Nephron (organoid): Measurements from ENCODE around the gene DOCK1.

Experiments
- H3K27ac Mint-ChIP-seq, 3 experiments: 2 replicates each; pipeline ENCODE4 v1.8.0; 2020; ENCODE audit warnings: mixed read lengths in 3 of 3, mild to moderate bottlenecking in 2 of 3, moderate library complexity in 1 of 3
- H3K27me3 Mint-ChIP-seq: 2 replicates; pipeline ENCODE4 v1.8.0; 2021; ENCODE audit warnings: low read depth, mild to moderate bottlenecking, moderate library complexity, mixed read lengths
- H3K36me3 Mint-ChIP-seq: 2 replicates; pipeline ENCODE4 v1.8.0; 2020; ENCODE audit warnings: low read depth, mixed read lengths
- H3K4me1 Mint-ChIP-seq: 2 replicates; pipeline ENCODE4 v1.8.0; 2020; ENCODE audit warnings: mixed read lengths
- H3K4me3 Mint-ChIP-seq, 3 experiments: 2 replicates each; pipeline ENCODE4 v1.8.0; 2020; ENCODE audit warnings: mild to moderate bottlenecking in 3 of 3, mixed read lengths in 3 of 3, moderate library complexity in 2 of 3
- H3K9me3 Mint-ChIP-seq: 2 replicates; pipeline ENCODE4 v1.8.0; 2020; ENCODE audit warnings: mixed read lengths
- CTCF ChIP-seq, 3 experiments: fragments of 200-600 bp; sonication (generic); IDR thresholded peaks; one replicate each; pipeline ENCODE4 v1.5.0; 2021; ENCODE audit warnings: antibody characterized with exemption in 3 of 3; ENCODE audit not compliant: unreplicated experiment in 3 of 3

DOCK1 gene

GRCh38 chr10:127198721-127199120, 293.5 kb downstream of the DOCK1 start:
- no peak overlapping the region for H3K27ac Mint-ChIP-seq
- H3K4me3 Mint-ChIP-seq: no peak overlapping the region
- H3K9me3 Mint-ChIP-seq: no peaks in the 10 kb centered on the region
- no peak for TF ChIP-seq CTCF (IDR thresholded peaks at IDR 0.05; ENCODE audit: unreplicated experiment in 3 of 3)
- H3K27me3 Mint-ChIP-seq: peaks cover 37% of the 10 kb centered on the region
- peaks cover 13% of the 10 kb centered on the region for H3K36me3 Mint-ChIP-seq
- peaks cover 8% of the 10 kb centered on the region for H3K4me1 Mint-ChIP-seq

- no peak for TF ChIP-seq CTCF (IDR thresholded peaks at IDR 0.05; ENCODE audit: unreplicated experiment in 3 of 3)
- Mint-ChIP-seq H3K27me3 (peaks cover 19% of the 10 kb centered on the region), H3K4me1 (no peaks in the 10 kb centered on the region), H3K4me3 (no peak overlapping the region), H3K36me3 (peaks cover 22% of the 10 kb centered on the region), H3K27ac (no peak overlapping the region), H3K9me3 (no peaks in the 10 kb centered on the region)
Observed at GRCh38 chr10:127200646-127201045, 295.4 kb downstream of the DOCK1 start.

GRCh38 chr10:127203067-127203466, 297.8 kb downstream of the DOCK1 start:
- H3K4me1 Mint-ChIP-seq: no peaks in the 10 kb centered on the region
- H3K36me3 Mint-ChIP-seq: peaks cover 22% of the 10 kb centered on the region
- H3K27ac Mint-ChIP-seq: no peak overlapping the region
- TF ChIP-seq CTCF (IDR thresholded peaks at IDR 0.05; ENCODE audit: unreplicated experiment in 3 of 3): no peak
- H3K9me3 Mint-ChIP-seq: no peaks in the 10 kb centered on the region
- no peak overlapping the region for H3K4me3 Mint-ChIP-seq
- peaks cover 5% of the 10 kb centered on the region for H3K27me3 Mint-ChIP-seq

DNA sequence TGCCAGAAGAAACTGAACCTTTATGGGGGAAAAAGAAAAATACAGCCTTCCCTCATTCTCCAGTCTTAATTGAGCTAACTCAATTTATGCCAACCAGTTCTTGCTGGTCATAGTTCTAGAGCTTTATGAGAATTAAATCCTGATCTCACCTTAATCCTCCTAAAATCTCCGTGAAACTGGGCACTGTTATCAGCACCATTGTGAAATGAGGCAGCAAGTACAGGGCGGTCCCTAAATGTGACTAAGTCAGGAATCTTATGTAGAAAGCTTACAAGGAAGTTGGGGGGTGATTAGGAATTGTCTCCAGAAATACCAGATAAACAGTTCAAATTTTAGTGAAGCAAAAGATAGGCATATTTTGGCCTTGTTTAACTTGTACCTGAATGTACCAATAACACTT, 301.9 kb downstream of the DOCK1 start:
- no peaks in the 10 kb centered on the region for H3K4me1 Mint-ChIP-seq
- H3K9me3 Mint-ChIP-seq: no peaks in the 10 kb centered on the region
- no peak overlapping the region for H3K4me3 Mint-ChIP-seq
- no peak for TF ChIP-seq CTCF (IDR thresholded peaks at IDR 0.05; ENCODE audit: unreplicated experiment in 3 of 3)
- H3K36me3 Mint-ChIP-seq: peaks cover 19% of the 10 kb centered on the region
- no peak overlapping the region for H3K27ac Mint-ChIP-seq
- no peaks in the 10 kb centered on the region for H3K27me3 Mint-ChIP-seq

DNA sequence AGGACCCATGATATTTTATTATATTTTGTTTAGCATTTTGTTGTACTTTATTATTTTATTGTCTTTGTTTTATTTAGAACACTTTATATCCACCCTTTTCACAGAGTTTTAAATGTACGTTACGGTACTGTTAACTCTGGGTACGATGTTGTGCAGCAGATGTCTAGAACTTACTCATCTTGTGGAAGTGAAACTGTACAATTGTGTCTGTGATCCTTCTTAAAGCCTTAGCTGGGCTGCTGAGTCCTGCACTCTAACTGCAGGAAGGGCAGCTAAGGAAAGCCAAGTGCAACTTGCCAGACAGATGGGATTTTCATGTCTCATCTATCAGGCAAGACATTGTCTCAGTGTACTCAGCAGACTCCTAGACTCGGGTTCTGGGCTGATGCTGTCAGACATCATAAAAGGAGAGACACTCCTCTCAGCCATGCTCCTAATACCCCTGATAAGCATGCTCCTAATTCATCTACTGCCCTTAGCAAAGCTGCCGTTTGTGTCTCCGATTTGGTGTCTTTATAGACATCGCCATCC, 305.8 kb downstream of the DOCK1 start:
- H3K27me3 Mint-ChIP-seq: no peaks in the 10 kb centered on the region
- H3K36me3 Mint-ChIP-seq: peaks cover 9% of the 10 kb centered on the region
- H3K9me3 Mint-ChIP-seq: no peaks in the 10 kb centered on the region
- no peak overlapping the region for H3K4me3 Mint-ChIP-seq
- H3K4me1 Mint-ChIP-seq: peaks cover 5% of the 10 kb centered on the region
- TF ChIP-seq CTCF (IDR thresholded peaks at IDR 0.05; ENCODE audit: unreplicated experiment in 3 of 3): no peak
- no peak overlapping the region for H3K27ac Mint-ChIP-seq

GRCh38 chr10:127215866-127216265, 310.6 kb downstream of the DOCK1 start:
- Mint-ChIP-seq H3K4me1 (peaks cover 10% of the 10 kb centered on the region), H3K27ac (no peak overlapping the region), H3K27me3 (no peaks in the 10 kb centered on the region), H3K9me3 (peaks cover 3% of the 10 kb centered on the region), H3K4me3 (no peak overlapping the region), H3K36me3 (peaks cover 12% of the 10 kb centered on the region)
- TF ChIP-seq CTCF (IDR thresholded peaks at IDR 0.05; ENCODE audit: unreplicated experiment in 3 of 3): no peak
